Measurements from ENCODE around the gene CNTNAP2.

- TF ChIP-seq EZH2 (IDR thresholded peaks at IDR 0.05) (no peak), POLR2AphosphoS5 (IDR thresholded peaks at IDR 0.05; ENCODE audit: borderline replicate concordance, low read depth, low read length) (no peak), FOXP2 (optimal IDR thresholded peaks at IDR 0.05; ENCODE audit: control extremely low read depth, extremely low read length, insufficient read depth) (no peak)
Measured at GRCh38 chr7:147968046-147968610, 1851.5 kb downstream of the CNTNAP2 start.
